ENCODE data around the gene MRPL38.

MRPL38 gene

DNA sequence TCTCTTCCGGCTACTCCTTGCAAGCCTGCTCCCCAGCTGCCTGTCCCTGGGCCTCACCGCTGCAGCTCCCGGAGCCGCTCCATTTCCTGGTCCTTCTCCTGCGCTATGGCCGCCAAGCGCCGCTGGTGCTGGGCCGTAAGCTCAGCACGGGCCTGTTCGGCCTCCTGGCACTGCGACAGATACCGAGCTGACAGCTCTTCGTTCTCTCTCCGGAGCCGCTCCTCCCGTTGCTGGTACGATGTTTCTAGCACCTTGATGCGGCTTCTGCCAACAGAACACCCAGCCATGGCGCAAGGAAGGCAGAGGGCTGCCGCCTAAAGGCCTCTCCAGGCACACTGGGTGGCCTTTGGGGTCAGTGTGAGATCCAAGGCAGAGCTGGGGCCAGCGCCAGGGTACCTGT lies 14.9 kb upstream of the MRPL38 start:
- H3K27ac ChIP-seq (ENCODE audit: insufficient read depth, low read depth, low read length, poor library complexity, severe bottlenecking): no peak overlapping the region
- no peaks in the 10 kb centered on the region for H3K27me3 ChIP-seq (ENCODE audit: control insufficient read depth, insufficient read depth, low read length, poor library complexity, severe bottlenecking)
- H3K4me3 ChIP-seq (ENCODE audit: insufficient read depth, low read depth, low read length): no peak overlapping the region
- 95% methylated on average over 22 of the region's 22 CpGs for WGBS, 2 experiments
- no peaks in the 10 kb centered on the region for H3K9me3 ChIP-seq (ENCODE audit: control insufficient read depth, low read length)
- H3K36me3 ChIP-seq (ENCODE audit: control insufficient read depth, insufficient read depth, low read length): no peaks in the 10 kb centered on the region
- no peaks in the 10 kb centered on the region for H3K4me1 ChIP-seq (ENCODE audit: control insufficient read depth, insufficient read depth, low read length)

DNA sequence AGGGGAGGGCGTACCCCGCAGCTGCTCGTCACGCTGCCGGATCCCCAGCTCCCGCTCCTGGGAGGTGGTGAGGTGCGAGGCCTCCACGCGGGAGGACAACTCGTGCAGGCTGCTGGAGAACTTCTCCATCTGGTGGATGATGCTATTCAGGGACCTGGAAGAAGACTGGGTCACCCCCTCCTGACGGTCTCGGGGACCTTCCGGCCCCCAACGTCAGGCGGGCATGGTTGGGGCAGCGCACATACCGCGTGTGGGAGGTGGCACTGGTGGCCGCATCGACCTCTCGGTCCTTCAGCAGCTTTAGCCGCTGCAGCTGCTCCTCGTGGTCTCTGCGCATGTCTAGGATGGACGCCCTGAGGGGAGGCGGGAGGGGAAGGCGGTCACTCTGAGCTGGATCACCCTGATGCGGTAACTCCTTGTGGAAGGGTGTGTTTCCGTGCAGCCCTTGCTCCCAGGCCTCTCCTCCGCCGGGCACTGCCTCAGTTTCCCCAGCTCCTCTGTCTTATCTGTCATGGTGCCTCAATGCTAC lies 13.3 kb upstream of the MRPL38 start:
- 96% methylated on average over 31 of the region's 31 CpGs for WGBS, 2 experiments
- H3K36me3 ChIP-seq (ENCODE audit: control insufficient read depth, insufficient read depth, low read length): no peaks in the 10 kb centered on the region
- H3K27me3 ChIP-seq (ENCODE audit: control insufficient read depth, insufficient read depth, low read length, poor library complexity, severe bottlenecking): no peaks in the 10 kb centered on the region
- no peaks in the 10 kb centered on the region for H3K4me1 ChIP-seq (ENCODE audit: control insufficient read depth, insufficient read depth, low read length)
- H3K4me3 ChIP-seq (ENCODE audit: insufficient read depth, low read depth, low read length): no peak overlapping the region
- H3K9me3 ChIP-seq (ENCODE audit: control insufficient read depth, low read length): no peaks in the 10 kb centered on the region
- no peak overlapping the region for H3K27ac ChIP-seq (ENCODE audit: insufficient read depth, low read depth, low read length, poor library complexity, severe bottlenecking)

DNA sequence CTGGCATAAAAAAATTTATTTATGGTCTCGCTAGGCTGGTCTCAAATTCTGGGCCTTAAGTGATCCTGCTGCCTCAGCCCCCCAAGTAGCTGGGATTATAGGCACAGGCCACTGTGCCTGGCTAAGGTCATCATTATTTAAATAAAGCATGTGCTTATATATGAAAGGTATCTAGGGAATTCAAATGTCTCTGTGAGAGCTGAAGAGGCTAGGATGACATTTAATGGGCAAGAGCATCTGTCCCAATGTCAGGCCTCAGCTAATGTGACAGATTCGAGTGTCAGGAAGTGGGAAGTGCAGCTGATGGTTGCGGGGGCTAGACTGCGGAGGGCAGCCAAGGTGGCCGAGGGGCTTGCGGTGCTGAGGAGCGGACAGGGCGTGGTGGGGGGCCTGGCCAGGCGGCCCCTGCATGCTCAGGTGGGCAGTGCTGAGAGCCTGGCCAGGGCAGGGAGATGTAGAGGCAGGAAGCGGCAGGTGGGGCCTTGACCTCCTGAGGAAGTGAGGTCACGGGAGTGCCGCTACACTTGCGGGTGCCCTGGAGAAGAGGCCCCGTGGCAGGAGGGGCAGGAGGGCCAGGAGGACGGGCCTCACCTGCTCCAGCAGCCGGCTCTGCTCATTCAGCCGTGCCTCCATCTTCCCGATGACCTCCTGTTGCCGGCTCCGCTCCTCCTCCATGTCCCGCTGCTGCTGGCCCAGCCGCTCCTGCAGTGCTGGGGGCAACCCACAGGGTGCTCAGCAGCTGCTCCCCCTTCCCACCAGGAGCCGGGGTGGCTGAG lies 12.6 kb upstream of the MRPL38 start:
- no peaks in the 10 kb centered on the region for H3K9me3 ChIP-seq (ENCODE audit: control insufficient read depth, low read length)
- H3K4me3 ChIP-seq (ENCODE audit: insufficient read depth, low read depth, low read length): no peak overlapping the region
- H3K27ac ChIP-seq (ENCODE audit: insufficient read depth, low read depth, low read length, poor library complexity, severe bottlenecking): no peak overlapping the region
- H3K36me3 ChIP-seq (ENCODE audit: control insufficient read depth, insufficient read depth, low read length): no peaks in the 10 kb centered on the region
- H3K27me3 ChIP-seq (ENCODE audit: control insufficient read depth, insufficient read depth, low read length, poor library complexity, severe bottlenecking): no peaks in the 10 kb centered on the region
- H3K4me1 ChIP-seq (ENCODE audit: control insufficient read depth, insufficient read depth, low read length): no peaks in the 10 kb centered on the region
- 90 to 91% methylated on average over 23 of the region's 23 CpGs for WGBS, 2 experiments

DNA sequence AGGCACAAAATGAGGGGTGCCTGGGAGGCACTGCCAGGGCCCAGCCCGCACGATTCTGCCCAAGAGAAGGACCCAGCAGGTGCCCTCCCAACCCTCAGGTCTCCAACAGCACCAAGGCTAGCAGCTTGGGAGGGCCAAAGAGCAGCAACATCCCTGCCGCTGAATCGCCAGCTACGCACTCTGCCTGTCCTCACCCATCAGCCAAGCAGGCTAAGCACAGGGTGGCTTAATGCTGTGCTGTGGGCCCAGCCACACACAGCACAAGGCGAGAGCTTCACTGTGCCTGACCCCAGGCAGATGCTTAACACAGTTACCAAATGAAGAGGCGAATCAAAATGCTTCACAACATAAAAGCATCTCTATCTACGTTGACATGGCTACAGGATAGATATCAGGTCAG lies 10.6 kb upstream of the MRPL38 start:
- Histone ChIP-seq H3K27ac (ENCODE audit: insufficient read depth, low read depth, low read length, poor library complexity, severe bottlenecking) (peak overlapping the region; percentile 26), H3K4me3 (ENCODE audit: insufficient read depth, low read depth, low read length) (no peak overlapping the region), H3K27me3 (ENCODE audit: control insufficient read depth, insufficient read depth, low read length, poor library complexity, severe bottlenecking) (no peaks in the 10 kb centered on the region), H3K4me1 (ENCODE audit: control insufficient read depth, insufficient read depth, low read length) (peaks cover 4% of the 10 kb centered on the region), H3K36me3 (ENCODE audit: control insufficient read depth, insufficient read depth, low read length) (no peaks in the 10 kb centered on the region), H3K9me3 (ENCODE audit: control insufficient read depth, low read length) (no peaks in the 10 kb centered on the region)
- WGBS, 2 experiments: 78 to 80% methylated on average over 8 of the region's 8 CpGs

DNA sequence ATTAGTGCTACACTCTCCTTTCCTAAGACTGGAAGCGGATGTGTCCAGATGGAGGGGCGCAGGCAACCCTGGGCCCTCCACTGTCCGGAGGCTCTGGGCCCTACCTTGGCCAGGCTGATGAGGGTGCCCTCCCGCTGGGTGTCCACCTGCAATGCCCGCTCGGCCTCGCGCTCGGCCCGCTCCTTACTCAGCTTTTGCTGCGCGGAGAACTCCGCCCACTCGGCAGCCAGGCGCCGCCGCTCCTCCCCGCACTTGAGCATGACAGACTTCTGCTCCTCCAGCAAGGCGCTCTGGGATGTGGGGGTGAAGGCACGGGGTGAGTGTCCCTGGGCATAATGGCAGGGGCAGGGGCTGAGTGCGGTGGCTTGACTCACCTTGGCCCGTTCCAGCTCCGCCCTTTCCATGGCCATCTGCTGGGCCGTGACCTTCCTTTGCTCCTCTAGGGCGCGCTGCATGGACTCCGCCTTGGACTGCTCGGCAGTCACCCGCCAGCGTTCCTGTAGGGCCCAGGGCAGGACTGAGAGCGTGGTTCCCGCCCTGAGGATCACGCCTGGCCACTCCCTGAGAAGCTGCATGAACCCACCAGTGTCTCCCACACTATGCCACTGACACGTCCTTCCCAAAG lies 10.1 kb upstream of the MRPL38 start:
- Histone ChIP-seq H3K27me3 (ENCODE audit: control insufficient read depth, insufficient read depth, low read length, poor library complexity, severe bottlenecking) (no peaks in the 10 kb centered on the region), H3K9me3 (ENCODE audit: control insufficient read depth, low read length) (no peaks in the 10 kb centered on the region), H3K36me3 (ENCODE audit: control insufficient read depth, insufficient read depth, low read length) (no peaks in the 10 kb centered on the region), H3K27ac (ENCODE audit: insufficient read depth, low read depth, low read length, poor library complexity, severe bottlenecking) (no peak overlapping the region), H3K4me1 (ENCODE audit: control insufficient read depth, insufficient read depth, low read length) (peaks cover 4% of the 10 kb centered on the region), H3K4me3 (ENCODE audit: insufficient read depth, low read depth, low read length) (no peak overlapping the region)
- WGBS, 2 experiments: 91 to 93% methylated on average over 34 of the region's 34 CpGs

DNA sequence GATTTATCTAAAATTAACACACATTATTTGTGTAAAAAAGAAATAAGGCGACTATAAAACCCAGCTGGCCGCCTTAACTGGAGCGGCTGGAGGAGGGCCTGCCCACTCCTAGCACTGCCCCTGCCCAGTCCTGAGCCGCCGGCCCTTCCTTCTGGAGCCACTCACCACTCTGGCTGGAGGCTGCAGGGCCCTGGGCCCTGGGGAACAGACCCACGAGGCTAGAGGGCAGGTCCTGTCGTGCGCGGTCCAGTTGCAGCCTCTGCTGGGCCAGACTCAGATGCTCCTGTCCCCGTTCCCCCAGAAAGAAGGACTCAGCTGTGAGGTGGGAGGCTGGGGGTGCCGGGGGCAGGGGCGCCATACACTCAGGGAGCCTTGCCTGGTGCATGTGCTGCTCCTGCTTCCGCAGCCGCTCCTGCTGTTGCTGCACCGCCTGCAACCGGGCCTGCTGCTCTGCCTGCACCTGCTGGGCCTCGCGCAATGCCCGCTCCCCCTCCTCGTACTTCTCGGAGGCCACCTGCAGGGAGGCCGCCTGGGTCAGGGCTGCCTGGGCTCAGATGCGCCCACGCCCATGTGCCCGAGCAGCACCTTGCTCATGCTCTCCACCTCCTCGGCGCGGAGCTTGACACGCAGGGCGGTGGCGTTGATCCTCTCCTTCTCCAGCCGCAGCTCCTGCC lies 9.0 kb upstream of the MRPL38 start:
- Histone ChIP-seq H3K4me1 (ENCODE audit: control insufficient read depth, insufficient read depth, low read length) (peaks cover 4% of the 10 kb centered on the region), H3K27me3 (ENCODE audit: control insufficient read depth, insufficient read depth, low read length, poor library complexity, severe bottlenecking) (no peaks in the 10 kb centered on the region), H3K36me3 (ENCODE audit: control insufficient read depth, insufficient read depth, low read length) (no peaks in the 10 kb centered on the region), H3K27ac (ENCODE audit: insufficient read depth, low read depth, low read length, poor library complexity, severe bottlenecking) (no peak overlapping the region), H3K4me3 (ENCODE audit: insufficient read depth, low read depth, low read length) (no peak overlapping the region), H3K9me3 (ENCODE audit: control insufficient read depth, low read length) (no peaks in the 10 kb centered on the region)
- WGBS, 2 experiments: 90% methylated on average over 32 of the region's 32 CpGs

DNA sequence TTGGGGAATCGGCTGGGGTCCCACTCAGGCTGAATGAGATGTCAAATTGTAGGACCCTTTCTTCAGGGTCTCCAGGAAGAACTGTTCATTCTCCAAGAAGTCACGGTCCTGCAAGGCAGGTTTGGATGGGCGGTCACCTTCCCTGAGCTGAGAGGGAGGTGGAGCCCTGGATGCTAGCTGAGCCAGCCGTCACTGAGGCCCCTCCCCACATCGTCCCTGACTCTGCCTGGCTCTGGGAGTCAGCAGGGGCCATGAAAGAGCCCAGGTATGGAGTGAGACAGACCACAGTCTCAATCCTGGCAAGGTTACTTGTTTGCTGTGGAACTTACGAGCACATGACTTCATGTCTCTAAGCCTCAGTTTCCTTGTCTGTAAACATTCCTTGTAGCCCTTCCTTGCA lies 6.0 kb upstream of the MRPL38 start:
- Histone ChIP-seq H3K9me3 (ENCODE audit: control insufficient read depth, low read length) (no peaks in the 10 kb centered on the region), H3K27me3 (ENCODE audit: control insufficient read depth, insufficient read depth, low read length, poor library complexity, severe bottlenecking) (no peaks in the 10 kb centered on the region), H3K27ac (ENCODE audit: insufficient read depth, low read depth, low read length, poor library complexity, severe bottlenecking) (no peak overlapping the region), H3K36me3 (ENCODE audit: control insufficient read depth, insufficient read depth, low read length) (no peaks in the 10 kb centered on the region), H3K4me1 (ENCODE audit: control insufficient read depth, insufficient read depth, low read length) (peaks cover 4% of the 10 kb centered on the region), H3K4me3 (ENCODE audit: insufficient read depth, low read depth, low read length) (no peak overlapping the region)
- 56 to 64% methylated on average over 6 of the region's 6 CpGs for WGBS, 2 experiments

DNA sequence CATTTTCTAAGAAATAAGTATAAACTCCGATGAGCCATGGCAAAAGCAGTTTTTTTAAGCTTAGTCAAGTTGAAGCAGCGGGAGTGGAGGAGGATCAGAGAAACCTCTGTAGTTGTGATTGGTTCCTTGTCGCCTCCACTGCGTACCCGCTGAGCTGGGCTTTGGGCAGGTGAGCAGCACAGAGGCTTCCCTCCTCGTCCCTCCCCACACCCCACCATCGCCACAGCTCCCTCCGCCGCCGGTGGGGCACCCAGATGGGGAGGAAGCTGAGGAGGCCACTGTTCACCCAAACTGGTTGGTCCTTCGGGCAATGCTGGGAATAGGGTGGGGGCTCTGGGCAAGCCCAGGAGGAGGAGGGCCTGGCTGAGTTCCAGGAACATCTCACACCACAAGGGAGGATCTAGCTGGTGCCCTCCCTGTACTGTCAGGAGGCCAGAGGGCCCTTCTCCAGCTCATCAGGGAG lies 5.2 kb upstream of the MRPL38 start:
- 92 to 95% methylated on average over 11 of the region's 11 CpGs for WGBS, 2 experiments
- H3K27ac ChIP-seq (ENCODE audit: insufficient read depth, low read depth, low read length, poor library complexity, severe bottlenecking): no peak overlapping the region

DNA sequence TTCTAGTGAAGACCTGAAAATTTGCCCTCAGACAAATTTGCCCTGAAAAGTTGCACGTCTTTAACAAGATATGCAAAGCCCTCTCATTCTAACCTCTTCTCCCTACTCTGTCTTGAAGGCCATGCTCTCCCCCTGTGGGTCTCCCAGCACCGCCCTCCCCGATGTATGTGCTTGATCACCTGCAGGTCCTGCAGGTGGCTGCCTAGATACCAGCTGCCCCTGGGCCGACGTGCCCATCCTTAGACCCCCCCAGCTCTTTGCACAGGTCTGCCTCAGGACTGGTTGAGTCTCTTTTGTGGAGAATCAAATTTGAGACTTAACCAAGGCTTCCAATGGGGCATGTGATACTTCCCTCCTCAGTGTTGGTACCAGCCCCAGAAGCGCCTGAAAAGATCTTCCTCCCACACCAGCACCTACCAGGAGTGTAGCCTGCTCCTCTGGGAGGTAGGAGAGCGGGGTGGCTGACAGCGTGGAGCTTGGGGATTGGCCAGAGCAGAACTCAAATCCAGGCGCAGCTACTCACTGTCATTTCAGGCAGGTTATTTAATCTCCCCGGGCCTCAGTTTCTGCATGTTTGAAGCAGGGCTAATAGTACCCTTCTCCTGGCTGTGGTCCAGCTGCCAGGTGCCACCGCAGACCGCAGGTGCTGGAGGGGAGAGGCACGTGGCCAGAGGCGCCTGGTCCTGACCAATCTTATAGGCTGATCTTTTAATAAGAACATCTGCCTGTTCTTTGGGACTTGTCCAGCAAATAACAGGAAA lies 4.5 kb upstream of the MRPL38 start:
- Histone ChIP-seq H3K27ac (ENCODE audit: insufficient read depth, low read depth, low read length, poor library complexity, severe bottlenecking) (no peak overlapping the region), H3K27me3 (ENCODE audit: control insufficient read depth, insufficient read depth, low read length, poor library complexity, severe bottlenecking) (no peaks in the 10 kb centered on the region), H3K4me3 (ENCODE audit: insufficient read depth, low read depth, low read length) (no peak overlapping the region), H3K36me3 (ENCODE audit: control insufficient read depth, insufficient read depth, low read length) (no peaks in the 10 kb centered on the region), H3K9me3 (ENCODE audit: control insufficient read depth, low read length) (no peaks in the 10 kb centered on the region), H3K4me1 (ENCODE audit: control insufficient read depth, insufficient read depth, low read length) (peaks cover 4% of the 10 kb centered on the region)
- WGBS, 2 experiments: 85 to 88% methylated on average over 14 of the region's 14 CpGs

More for the DNA sequence above, 5.2 kb upstream of the MRPL38 start:
- Histone ChIP-seq H3K4me3 (ENCODE audit: insufficient read depth, low read depth, low read length) (no peak overlapping the region), H3K9me3 (ENCODE audit: control insufficient read depth, low read length) (no peaks in the 10 kb centered on the region), H3K27me3 (ENCODE audit: control insufficient read depth, insufficient read depth, low read length, poor library complexity, severe bottlenecking) (no peaks in the 10 kb centered on the region), H3K36me3 (ENCODE audit: control insufficient read depth, insufficient read depth, low read length) (no peaks in the 10 kb centered on the region), H3K4me1 (ENCODE audit: control insufficient read depth, insufficient read depth, low read length) (peaks cover 4% of the 10 kb centered on the region)

Data from ectodermal cell (in vitro differentiated cells).